Hematopoietic multipotent progenitor cell (in vitro differentiated cells): ENCODE results near the gene SPDYE2B. TPM values are rescaled to one million over a fixed set of nuclear protein-coding genes. Genes with fewer than 3 reads are reported as not detected.
"Not testable (repeated sequence)": the region's sequence is repeated elsewhere in the genome, so short reads cannot be mapped to it uniquely, and the experiment has no call there.

Experiments
- DNase-seq, 3 donors: peaks; one replicate each; pipeline ENCODE4 v3.0.0-alpha.2; 2011 to 2015; ENCODE audit warnings: low read depth in 2 of 3, low spot score in 2 of 3
- total RNA-seq: library from RNA; depleted of rRNA; stranded (reverse); fragments of >200 nt; gene quantifications from one replicate; pipeline ENCODE4 v1.2.3, GENCODE V29; 2012

The SPDYE2B gene
- total RNA-seq, 1 donor = not detected

- DNase-seq = not testable (repeated sequence)
These were observed 11.3 kb upstream of the SPDYE2B start for GRCh38 chr7:102638848-102639247.

- DNase-seq = not testable (repeated sequence)
These were observed 7.4 kb upstream of the SPDYE2B start, which contains the start of gene UPK3BL1 for GRCh38 chr7:102642691-102643090. UPK3BL1 (minus strand) TSS chr7:102642791; CDS start chr7:102642741, 50 bp downstream.

GRCh38 chr7:102643404-102643803 is 6.7 kb upstream of the SPDYE2B start:
- not testable (repeated sequence) for DNase-seq

GRCh38 chr7:102647813-102648212 is 2.3 kb upstream of the SPDYE2B start:
- DNase-seq = not testable (repeated sequence)

GRCh38 chr7:102664765-102665164 is 14.6 kb downstream of the SPDYE2B start:
- DNase-seq = not testable (repeated sequence)

- not testable (repeated sequence) for DNase-seq
These were observed 16.7 kb downstream of the SPDYE2B start for GRCh38 chr7:102666850-102667249.

- not testable (repeated sequence) for DNase-seq
These were observed 17.4 kb downstream of the SPDYE2B start for GRCh38 chr7:102667523-102667922.

GRCh38 chr7:102671166-102671955 is 21.2 kb downstream of the SPDYE2B start, which contains the start of gene POLR2J2:
POLR2J2 (minus strand) TSS chr7:102671663; CDS start chr7:102671601, 62 bp downstream.
- not testable (repeated sequence) for DNase-seq

- not testable (repeated sequence) for DNase-seq
These were observed 21.8 kb downstream of the SPDYE2B start for GRCh38 chr7:102671956-102672307.

DNA sequence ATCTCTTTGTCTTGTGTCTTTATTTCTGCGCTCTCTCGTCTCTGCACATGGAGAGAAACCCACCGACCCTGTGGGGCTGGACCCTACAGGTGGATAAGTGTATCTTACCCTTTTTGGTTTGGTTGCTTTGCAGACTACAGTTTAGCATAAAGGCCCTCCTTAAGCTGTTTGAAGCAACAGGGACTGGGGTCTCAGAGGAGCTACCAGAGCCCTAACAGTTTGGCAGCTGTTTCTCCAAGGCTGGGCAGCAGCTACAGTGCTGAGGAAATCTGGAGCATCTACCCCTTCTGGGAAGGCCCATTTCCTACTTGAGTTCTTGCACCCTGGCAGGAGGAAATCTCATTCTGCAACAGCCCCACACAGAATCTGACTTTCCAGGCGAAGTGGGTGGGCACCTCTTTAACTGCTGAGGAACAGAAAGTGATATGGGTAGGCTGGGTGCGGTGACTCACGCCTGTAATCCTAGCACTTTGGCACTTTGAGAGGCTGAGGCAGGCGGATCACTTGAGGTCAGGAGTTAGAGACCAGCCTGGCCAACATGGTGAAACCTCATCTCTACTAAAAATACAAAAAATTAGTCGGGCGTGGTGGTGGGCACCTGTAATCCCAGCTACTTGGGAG is 23.4 kb downstream of the SPDYE2B start:
- not testable (repeated sequence) for DNase-seq

DNA sequence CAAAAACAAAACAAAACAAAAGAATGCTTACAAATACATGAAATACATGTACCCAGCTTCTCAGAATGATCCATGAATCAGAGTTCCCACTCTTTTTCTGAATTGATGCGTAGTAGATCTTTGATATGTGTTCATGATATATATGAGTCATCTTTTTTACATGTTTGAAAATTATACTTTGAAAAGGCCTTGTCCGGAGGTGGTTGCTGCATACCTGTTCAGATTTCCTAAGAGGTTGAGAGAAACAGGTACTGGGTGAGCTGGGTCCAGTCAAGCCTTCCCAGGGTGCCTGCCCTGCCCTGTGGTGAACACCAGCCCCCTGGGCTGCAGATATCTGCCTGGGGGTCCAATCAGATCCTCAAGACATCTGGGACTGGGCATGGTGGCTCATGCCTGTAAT is 25.4 kb downstream of the SPDYE2B start:
- DNase-seq = not testable (repeated sequence)

DNA sequence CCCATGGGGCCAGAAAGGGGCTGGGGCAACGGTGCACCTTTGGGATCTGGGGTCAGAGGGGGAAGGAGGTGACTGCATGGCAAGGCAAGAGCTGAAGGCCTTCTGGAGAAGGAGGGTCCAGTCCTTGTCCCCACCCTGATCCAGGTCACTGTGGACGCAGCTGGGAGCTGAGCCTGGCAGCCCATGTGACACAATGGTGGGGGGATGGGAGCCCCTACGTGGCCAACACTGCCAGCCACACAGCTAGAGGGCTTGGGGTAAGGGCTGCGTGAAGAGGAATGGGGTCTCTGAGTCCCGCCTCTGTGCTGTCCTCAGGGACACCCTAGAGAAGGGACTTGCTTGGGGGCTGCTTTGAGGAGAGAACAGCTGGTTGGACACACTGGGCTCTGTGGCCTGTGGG is 30.7 kb downstream of the SPDYE2B start:
- DNase-seq = not testable (repeated sequence)

DNA sequence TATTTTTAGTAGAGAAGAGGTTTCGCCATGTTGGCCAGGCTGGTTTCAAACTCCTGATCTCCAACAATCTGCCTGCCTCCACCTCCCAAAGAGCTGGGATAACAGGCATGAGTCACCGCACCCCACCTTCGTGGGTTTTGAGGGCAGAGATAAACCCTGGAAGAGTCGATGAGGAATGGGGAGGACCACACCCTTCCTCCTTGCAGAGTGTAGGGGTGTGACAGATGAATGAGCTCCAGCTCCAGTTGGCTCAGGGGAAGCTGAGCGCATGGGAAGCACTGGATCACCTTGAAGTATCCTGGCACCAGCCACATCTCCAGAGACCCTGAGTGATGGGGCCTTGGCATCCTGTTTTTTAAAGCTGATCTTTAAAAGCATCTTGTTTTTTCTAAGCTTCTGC is 32.4 kb downstream of the SPDYE2B start:
- not testable (repeated sequence) for DNase-seq

DNA sequence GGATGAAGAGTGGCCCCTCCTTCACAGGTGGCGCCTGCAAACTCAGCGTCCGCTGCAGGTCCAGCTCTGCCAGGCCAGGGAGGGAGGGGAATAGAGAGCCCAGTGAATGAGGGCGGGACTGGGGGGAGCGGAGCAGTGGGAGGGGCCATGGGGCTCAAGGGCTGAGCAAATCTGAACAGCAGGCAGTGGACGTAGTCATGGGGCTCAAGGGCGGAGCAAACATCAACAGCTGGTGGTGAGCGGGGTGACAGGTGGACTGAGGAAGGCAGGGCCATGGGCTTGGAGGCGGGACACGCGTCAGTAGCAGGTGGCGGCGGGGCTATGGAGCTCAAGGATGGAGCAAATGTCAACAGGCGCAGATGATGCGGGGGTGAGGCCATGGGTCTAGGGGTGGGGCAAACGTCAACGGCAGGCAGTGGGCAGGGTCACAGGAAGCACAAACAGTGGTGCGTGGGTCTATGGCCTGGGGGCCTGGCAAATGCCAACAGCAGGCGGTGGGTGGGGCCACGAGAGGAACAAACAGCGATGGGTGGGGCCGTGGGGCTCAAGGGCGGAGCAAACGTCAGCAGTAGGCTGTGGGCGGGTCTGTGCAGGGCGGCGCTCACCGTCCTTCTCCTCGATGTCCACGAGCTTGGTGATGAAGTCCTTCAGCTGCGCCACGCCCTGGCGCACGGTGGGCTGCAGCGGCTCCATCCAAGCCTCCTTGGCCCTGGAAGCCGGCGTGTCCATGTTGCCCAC is 38.3 kb downstream of the SPDYE2B start:
- DNase-seq = not testable (repeated sequence)

DNA sequence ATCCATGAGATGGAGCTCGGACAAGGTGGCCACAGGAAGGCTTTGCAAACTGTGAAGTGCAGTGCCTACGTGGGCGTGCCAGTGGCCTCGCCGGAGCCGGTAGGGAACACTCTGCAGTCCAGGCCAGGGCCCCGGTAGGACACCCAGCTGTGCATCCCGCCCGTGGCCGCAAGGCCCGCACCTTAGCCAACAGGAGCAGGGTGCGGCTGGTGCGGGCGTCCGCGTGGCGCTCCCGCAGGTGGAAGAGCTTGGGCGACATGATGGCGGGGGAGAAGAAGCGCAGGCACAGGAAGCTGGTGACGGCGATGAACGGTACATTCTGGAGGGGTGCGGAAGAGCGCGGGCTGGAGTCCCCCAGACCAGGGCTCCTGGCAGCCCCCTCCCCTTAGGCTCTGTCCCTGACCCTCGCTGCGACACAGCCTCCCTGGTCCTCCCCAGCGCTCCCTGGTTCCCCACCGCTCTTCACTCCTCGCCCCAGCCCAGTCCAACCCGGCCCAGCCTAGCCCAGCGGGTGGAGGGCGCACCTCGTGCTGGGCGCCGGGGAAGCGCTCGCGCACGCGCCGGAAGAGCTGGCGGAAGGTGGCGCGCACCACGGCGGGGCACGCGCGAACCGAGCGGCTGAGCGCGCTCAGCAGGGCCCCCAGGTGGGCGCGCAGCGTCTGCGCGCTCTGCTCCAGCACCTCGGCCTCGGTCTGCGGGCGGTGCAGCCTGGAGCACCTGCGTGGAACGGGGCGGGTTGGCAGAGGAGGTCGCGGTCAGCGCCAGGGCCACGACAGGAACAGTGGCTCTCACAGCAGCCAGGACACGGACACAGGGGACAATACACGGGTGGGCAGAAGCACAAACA is 39.5 kb downstream of the SPDYE2B start:
- DNase-seq = not testable (repeated sequence)

GRCh38 chr7:102690602-102691001 is 40.5 kb downstream of the SPDYE2B start:
- not testable (repeated sequence) for DNase-seq

- DNase-seq = not testable (repeated sequence)
These were observed 43.9 kb downstream of the SPDYE2B start for GRCh38 chr7:102694008-102694407.

GRCh38 chr7:102695033-102695552 is 45.0 kb downstream of the SPDYE2B start:
- not testable (repeated sequence) for DNase-seq

DNA sequence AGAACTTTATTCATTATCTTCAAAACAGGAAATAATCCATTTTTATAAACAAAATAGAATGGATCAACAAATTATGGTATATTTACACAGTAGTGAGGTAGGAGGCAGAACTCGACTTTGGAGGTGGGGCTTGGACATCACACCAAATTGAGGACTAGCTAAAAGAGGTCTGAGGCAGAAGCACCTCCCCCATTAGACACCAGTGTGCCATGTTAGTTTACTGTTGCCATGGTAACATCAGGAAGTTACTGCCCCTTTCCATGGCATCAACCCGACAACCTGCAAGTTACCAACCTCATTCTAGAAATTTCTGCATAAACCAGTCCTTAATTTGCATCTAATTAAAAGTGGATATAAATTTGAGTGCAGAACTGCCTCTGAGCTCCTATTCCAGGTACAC is 45.9 kb downstream of the SPDYE2B start:
- DNase-seq = not testable (repeated sequence)
